IPS-20b (cell line): ENCODE results near the gene CAPN1.
A peak's percentile ranks its signal among the peaks of the same experiment; 100 is the strongest.

ENCODE experiments used
- H3K27ac ChIP-seq: one replicate; pipeline ENCODE4 v1.5.1; 2013; ENCODE audit warnings: low read length
- H3K27me3 ChIP-seq: 2 replicates; pipeline ENCODE4 v1.6.1; 2013; ENCODE audit warnings: mild to moderate bottlenecking, low read length, inconsistent platforms; ENCODE audit not compliant: insufficient read depth
- H3K36me3 ChIP-seq: 2 replicates; pipeline ENCODE4 v1.6.1; 2013; ENCODE audit warnings: low read depth, mild to moderate bottlenecking, inconsistent platforms, low read length, moderate library complexity; ENCODE audit not compliant: insufficient read depth
- H3K4me1 ChIP-seq: 2 replicates; pipeline ENCODE4 v1.6.1; 2013; ENCODE audit warnings: mild to moderate bottlenecking, control low read depth, inconsistent platforms, low read length, moderate library complexity; ENCODE audit not compliant: insufficient read depth
- H3K4me3 ChIP-seq: 2 replicates; pipeline ENCODE4 v1.5.1; 2013; ENCODE audit warnings: mild to moderate bottlenecking, low read length, inconsistent platforms
- H3K9ac ChIP-seq: 2 replicates; pipeline ENCODE4 v1.6.1; 2013; ENCODE audit warnings: low read depth, mild to moderate bottlenecking, inconsistent platforms, low read length, moderate library complexity
- H3K9me3 ChIP-seq: 2 replicates; pipeline ENCODE4 v1.6.1; 2013; ENCODE audit warnings: mild to moderate bottlenecking, low read depth, low read length, inconsistent platforms; ENCODE audit not compliant: insufficient read depth

Gene CAPN1

DNA sequence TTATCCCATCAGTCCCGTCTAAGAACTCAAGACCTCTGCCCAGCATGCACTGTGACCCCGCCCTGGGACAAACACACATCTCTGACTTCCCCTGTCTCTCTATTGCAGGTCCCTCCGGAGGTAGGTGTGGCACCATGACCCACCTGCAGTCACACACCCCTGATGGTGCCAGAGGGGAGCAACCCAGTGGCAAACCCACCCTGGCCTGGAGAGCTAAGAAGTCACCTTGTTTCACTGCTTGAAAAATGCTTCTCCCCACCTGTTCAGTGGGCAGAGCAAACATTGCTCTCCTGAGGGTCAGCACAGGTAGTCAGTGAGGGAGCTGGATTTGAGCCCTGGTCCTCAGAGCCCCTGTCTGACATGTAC lies 23.9 kb downstream of the CAPN1 start:
- Histone ChIP-seq H3K9ac (no peak overlapping the region), H3K36me3 (peaks cover 54% of the 10 kb centered on the region), H3K4me3 (no peak overlapping the region)

GRCh38 chr11:65206441-65206841 lies 24.7 kb downstream of the CAPN1 start:
- Histone ChIP-seq H3K9ac (no peak overlapping the region), H3K27me3 (no peaks in the 10 kb centered on the region), H3K36me3 (peaks cover 60% of the 10 kb centered on the region), H3K27ac (no peak overlapping the region), H3K9me3 (no peaks in the 10 kb centered on the region), H3K4me1 (peaks cover 3% of the 10 kb centered on the region; the same call in 1 of the 2 replicates), H3K4me3 (no peak overlapping the region)

More for the DNA sequence above, 23.9 kb downstream of the CAPN1 start:
- Histone ChIP-seq H3K4me1 (peaks cover 3% of the 10 kb centered on the region; the same call in 1 of the 2 replicates), H3K27me3 (no peaks in the 10 kb centered on the region), H3K9me3 (no peaks in the 10 kb centered on the region), H3K27ac (no peak overlapping the region)

- H3K9me3 ChIP-seq, result no peaks in the 10 kb centered on the region
- no peak overlapping the region for H3K27ac ChIP-seq
- H3K4me1 ChIP-seq, result peaks cover 4% of the 10 kb centered on the region; the same call in 1 of the 2 replicates
- H3K4me3 ChIP-seq, result no peak overlapping the region
- no peak overlapping the region for H3K9ac ChIP-seq
- H3K36me3 ChIP-seq, result peaks cover 62% of the 10 kb centered on the region
- no peaks in the 10 kb centered on the region for H3K27me3 ChIP-seq
These were observed 25.2 kb downstream of the CAPN1 start for GRCh38 chr11:65206901-65207300.

GRCh38 chr11:65207918-65208784 lies 26.4 kb downstream of the CAPN1 start:
- peaks cover 62% of the 10 kb centered on the region for H3K36me3 ChIP-seq
- H3K27me3 ChIP-seq, result no peaks in the 10 kb centered on the region
- no peak overlapping the region for H3K9ac ChIP-seq
- H3K27ac ChIP-seq, result no peak overlapping the region
- no peaks in the 10 kb centered on the region for H3K9me3 ChIP-seq
- H3K4me3 ChIP-seq, result no peak overlapping the region
- H3K4me1 ChIP-seq, result peaks cover 16% of the 10 kb centered on the region; the same call in 1 of the 2 replicates

DNA sequence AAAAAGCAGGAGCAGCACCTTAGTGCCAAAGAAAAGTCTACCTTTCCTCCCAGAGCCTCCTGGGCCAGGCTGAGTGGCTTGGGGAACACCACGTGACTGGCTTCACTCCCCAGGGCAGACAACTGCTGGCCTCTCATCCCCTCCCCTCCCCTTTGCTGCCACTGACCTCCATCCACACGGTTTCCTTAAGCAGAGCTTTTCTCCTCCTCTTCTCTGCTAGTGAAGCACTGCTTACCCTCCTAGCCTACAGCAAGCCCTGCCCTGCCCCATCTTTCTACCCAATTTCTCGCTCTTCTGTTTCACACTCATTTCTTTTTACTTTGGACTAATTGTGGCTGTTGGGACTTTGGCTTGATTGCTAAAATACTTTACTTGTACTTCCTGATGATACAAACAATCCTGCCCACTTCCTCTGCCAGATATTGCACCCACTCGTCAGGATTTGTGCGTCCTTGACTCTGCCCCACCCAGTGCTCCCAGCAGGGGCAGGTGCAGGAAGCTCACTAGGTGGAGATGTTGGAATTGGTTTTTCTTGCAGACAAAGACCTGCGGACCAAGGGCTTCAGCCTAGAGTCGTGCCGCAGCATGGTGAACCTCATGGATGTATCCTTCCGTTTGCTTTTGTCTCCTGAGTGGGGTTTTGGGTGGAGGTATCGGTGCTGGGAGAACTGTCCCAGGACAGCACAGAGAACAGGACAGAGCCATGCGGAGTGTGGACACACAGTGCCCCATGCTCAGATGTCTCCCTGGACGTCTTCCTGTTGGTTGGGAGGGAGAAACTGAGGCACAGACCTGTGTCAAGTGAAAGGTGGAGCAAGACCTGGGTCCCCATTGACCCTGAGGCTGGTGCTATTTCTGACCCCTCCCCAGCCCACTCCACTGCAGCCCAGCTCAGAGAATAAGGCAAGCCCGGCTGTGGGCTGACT lies 27.3 kb downstream of the CAPN1 start:
- Histone ChIP-seq H3K9me3 (no peaks in the 10 kb centered on the region), H3K27ac (no peak overlapping the region), H3K4me3 (no peak overlapping the region), H3K36me3 (peaks cover 62% of the 10 kb centered on the region), H3K4me1 (peaks cover 20% of the 10 kb centered on the region; the same call in 1 of the 2 replicates), H3K9ac (no peak overlapping the region), H3K27me3 (no peaks in the 10 kb centered on the region)

DNA sequence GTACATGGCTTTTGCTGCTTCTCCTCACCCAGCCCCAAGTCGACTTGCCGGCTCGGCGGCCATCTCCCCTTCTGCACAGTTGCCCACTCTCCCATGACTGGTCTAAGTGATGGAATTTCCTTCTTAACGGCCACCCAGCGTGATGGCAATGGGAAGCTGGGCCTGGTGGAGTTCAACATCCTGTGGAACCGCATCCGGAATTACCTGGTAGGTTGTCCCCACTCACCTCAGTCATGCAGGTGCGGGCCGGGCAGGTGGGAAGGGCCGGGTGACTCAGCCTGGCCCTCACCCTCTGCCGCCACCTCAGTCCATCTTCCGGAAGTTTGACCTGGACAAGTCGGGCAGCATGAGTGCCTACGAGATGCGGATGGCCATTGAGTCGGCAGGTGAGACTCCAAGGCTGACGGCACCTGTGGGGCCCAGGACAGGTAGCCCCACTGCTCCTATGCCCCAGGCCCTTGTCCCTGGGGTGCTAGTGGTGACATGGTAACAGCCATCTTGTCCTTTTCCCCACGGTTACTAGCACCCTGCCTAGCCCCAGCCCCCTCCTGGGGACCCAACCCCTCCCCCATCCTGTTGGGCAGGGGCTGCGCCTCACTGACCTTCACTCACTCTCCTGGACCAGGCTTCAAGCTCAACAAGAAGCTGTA lies 28.1 kb downstream of the CAPN1 start:
- Histone ChIP-seq H3K4me3 (no peak overlapping the region), H3K9me3 (no peaks in the 10 kb centered on the region), H3K9ac (no peak overlapping the region), H3K27me3 (no peaks in the 10 kb centered on the region), H3K27ac (no peak overlapping the region), H3K36me3 (peaks cover 62% of the 10 kb centered on the region), H3K4me1 (peaks cover 24% of the 10 kb centered on the region; the same call in 1 of the 2 replicates)

GRCh38 chr11:65210361-65210731 lies 28.6 kb downstream of the CAPN1 start:
- H3K27me3 ChIP-seq, result no peaks in the 10 kb centered on the region
- peaks cover 58% of the 10 kb centered on the region for H3K36me3 ChIP-seq
- no peak overlapping the region for H3K4me3 ChIP-seq
- H3K9ac ChIP-seq, result no peak overlapping the region
- H3K27ac ChIP-seq, result no peak overlapping the region
- H3K4me1 ChIP-seq, result peaks cover 22% of the 10 kb centered on the region; the same call in 1 of the 2 replicates
- H3K9me3 ChIP-seq, result no peaks in the 10 kb centered on the region

DNA sequence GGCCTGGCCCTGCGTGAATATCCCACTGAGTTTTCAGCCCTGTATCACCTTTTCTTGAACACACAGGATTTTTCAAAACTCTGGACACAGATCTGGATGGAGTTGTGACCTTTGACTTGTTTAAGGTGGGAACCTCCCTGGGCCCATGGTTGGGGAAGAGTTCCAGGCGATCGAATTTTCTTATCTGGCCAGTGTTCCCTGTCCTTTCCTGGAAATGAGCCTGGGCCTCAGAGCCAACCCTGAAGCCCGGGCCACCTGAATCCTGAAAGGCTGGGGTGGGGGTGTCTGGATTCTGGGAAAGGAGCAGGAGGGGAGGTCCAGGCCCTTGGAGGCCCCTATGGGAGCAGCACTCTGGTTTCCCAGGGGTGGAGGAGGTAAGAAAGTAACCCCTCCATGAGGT lies 29.0 kb downstream of the CAPN1 start:
- no peaks in the 10 kb centered on the region for H3K9me3 ChIP-seq
- H3K4me3 ChIP-seq, result no peak overlapping the region
- H3K36me3 ChIP-seq, result peaks cover 54% of the 10 kb centered on the region
- no peak overlapping the region for H3K9ac ChIP-seq
- peaks cover 22% of the 10 kb centered on the region; the same call in 1 of the 2 replicates for H3K4me1 ChIP-seq
- no peaks in the 10 kb centered on the region for H3K27me3 ChIP-seq
- no peak overlapping the region for H3K27ac ChIP-seq

DNA sequence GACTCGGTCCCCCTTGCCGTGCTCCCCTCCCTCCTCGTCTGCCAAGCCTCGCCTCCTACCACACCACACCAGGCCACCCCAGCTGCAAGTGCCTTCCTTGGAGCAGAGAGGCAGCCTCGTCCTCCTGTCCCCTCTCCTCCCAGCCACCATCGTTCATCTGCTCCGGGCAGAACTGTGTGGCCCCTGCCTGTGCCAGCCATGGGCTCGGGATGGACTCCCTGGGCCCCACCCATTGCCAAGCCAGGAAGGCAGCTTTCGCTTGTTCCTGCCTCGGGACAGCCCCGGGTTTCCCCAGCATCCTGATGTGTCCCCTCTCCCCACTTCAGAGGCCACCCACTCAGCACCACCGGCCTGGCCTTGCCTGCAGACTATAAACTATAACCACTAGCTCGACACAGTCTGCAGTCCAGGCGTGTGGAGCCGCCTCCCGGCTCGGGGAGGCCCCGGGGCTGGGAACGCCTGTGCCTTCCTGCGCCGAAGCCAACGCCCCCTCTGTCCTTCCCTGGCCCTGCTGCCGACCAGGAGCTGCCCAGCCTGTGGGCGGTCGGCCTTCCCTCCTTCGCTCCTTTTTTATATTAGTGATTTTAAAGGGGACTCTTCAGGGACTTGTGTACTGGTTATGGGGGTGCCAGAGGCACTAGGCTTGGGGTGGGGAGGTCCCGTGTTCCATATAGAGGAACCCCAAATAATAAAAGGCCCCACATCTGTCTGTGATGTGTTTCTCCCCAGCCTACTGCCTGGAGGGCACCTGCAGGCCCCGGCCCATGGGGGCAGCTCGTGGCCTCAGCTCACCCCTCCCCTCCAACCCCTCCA lies 29.8 kb downstream of the CAPN1 start:
- no peak overlapping the region for H3K9ac ChIP-seq
- H3K9me3 ChIP-seq, result no peaks in the 10 kb centered on the region
- peak overlapping the region; percentile 99 for H3K27ac ChIP-seq
- peaks cover 46% of the 10 kb centered on the region for H3K36me3 ChIP-seq
- peaks cover 22% of the 10 kb centered on the region; the same call in 1 of the 2 replicates for H3K4me1 ChIP-seq
- H3K4me3 ChIP-seq, result no peak overlapping the region
- H3K27me3 ChIP-seq, result no peaks in the 10 kb centered on the region

- Histone ChIP-seq H3K27me3 (no peaks in the 10 kb centered on the region), H3K4me1 (peaks cover 22% of the 10 kb centered on the region; the same call in 1 of the 2 replicates), H3K9ac (peak overlapping the region; percentile 70; the same call in 1 of the 2 replicates), H3K9me3 (no peaks in the 10 kb centered on the region), H3K27ac (peak overlapping the region; percentile 99), H3K4me3 (no peak overlapping the region; the same call in 1 of the 2 replicates), H3K36me3 (peaks cover 41% of the 10 kb centered on the region)
These were observed 30.6 kb downstream of the CAPN1 start for GRCh38 chr11:65212226-65212801.
